Measurements from ENCODE around the gene NCKAP5.

NCKAP5 gene

DNA sequence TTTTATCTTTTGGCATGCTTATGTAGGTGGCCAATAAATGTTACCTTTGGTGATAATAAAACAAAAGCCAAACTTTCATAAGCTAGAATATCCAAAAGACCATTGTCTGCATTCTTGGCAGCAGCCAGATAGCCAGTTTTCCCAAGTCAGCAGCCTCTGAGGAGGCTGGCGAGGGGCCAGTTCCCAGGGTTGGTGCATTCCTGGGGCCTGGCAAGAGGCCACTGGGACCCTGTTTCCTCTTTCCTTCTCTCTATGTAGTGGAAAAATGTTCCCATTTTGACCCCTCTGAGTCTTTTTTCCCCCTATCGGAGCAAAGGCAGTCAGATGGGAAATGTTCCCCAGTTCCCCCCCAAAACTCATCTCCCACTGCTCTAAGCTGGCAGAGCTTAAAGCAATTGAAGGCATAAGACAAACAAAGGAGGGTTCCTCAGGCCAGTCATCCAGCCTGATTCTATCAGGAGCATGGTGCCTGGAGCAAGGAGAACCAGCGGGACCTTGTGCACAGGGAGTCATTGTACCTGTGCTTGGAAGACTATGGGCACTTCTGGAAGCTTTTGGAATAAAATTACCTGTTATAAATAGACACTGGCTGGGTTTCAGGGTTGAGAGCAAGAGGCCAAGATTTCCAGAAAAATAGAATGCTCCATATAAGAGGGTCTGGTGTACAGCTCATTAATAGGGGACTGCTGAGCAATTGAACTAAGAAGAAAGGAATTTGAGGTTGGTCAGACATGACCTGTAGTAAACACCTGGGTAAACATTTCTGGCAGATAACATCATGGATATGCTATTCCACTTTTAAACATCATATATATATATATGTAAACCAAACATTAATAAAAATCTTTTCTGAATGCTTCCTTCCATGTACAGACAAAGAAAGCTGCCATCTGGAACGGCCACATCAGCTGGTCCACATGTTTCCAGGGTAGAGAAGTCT lies 63.4 kb downstream of the NCKAP5 start:
- TF ChIP-seq HDGF (IDR thresholded peaks at IDR 0.05; ENCODE audit: borderline replicate concordance) (no peak), FOXM1 (IDR thresholded peaks at IDR 0.05; ENCODE audit: borderline replicate concordance) (no peak), BHLHE40 (IDR thresholded peaks at IDR 0.05; ENCODE audit: borderline replicate concordance) (no peak), SUZ12 (IDR thresholded peaks at IDR 0.05) (no peak), ELF4 (IDR thresholded peaks at IDR 0.05) (no peak), L3MBTL2 (conservative IDR thresholded peaks at IDR 0.05) (no peak), PKNOX1 (IDR thresholded peaks at IDR 0.05) (no peak), FOXK2 (IDR thresholded peaks at IDR 0.05) (no peak), ARNT (IDR thresholded peaks at IDR 0.05) (no peak), ZNF384 (IDR thresholded peaks at IDR 0.05) (no peak), LEF1 (IDR thresholded peaks at IDR 0.05; ENCODE audit: borderline replicate concordance) (no peak), NFRKB (IDR thresholded peaks at IDR 0.05) (no peak), CTBP1 (IDR thresholded peaks at IDR 0.05; ENCODE audit: borderline replicate concordance) (no peak), TARDBP (IDR thresholded peaks at IDR 0.05) (no peak), SP1 (IDR thresholded peaks at IDR 0.05) (no peak), FOXA1 (IDR thresholded peaks at IDR 0.05) (no peak)
- CTCF ChIA-PET = interaction anchor here (0.6 kb wide), 1 partner anchor 156 kb away, joined by 3 read pairs; no protein-coding TSS in a partner anchor
- no peak for DNase-seq (ENCODE audit: extremely low spot score)
- POLR2A ChIA-PET = no interaction called here

GRCh38 chr2:133503927-133504326 lies 64.3 kb downstream of the NCKAP5 start:
- CTCF ChIA-PET = no interaction called here
- DNase-seq (ENCODE audit: extremely low spot score) = no peak
- POLR2A ChIA-PET = no interaction called here
- TF ChIP-seq FOXK2 (IDR thresholded peaks at IDR 0.05) (no peak), SUZ12 (IDR thresholded peaks at IDR 0.05) (no peak), HDGF (IDR thresholded peaks at IDR 0.05; ENCODE audit: borderline replicate concordance) (no peak), FOXM1 (IDR thresholded peaks at IDR 0.05; ENCODE audit: borderline replicate concordance) (no peak), TARDBP (IDR thresholded peaks at IDR 0.05) (no peak), CTBP1 (IDR thresholded peaks at IDR 0.05; ENCODE audit: borderline replicate concordance) (no peak), BHLHE40 (IDR thresholded peaks at IDR 0.05; ENCODE audit: borderline replicate concordance) (no peak)

DNA sequence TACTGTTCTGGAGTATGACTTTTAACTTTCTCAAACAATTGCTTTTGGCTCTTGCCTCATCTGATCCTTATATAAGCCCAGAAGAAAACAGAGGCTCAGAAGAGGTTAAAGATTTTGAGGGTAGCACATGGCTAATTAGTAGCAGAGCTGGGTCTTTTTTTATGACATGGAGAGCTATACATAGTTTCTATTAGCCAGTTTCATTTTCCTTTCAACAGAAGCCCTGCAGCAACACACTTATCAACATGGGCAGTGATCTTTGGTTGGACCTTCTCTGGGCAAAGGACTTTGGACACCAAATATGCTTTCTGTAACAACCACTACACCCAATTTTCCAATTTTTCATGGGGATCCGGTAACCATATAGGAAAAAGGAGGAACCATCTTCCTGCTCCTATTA lies 64.9 kb downstream of the NCKAP5 start:
- CTCF ChIA-PET = no interaction called here

GRCh38 chr2:133502678-133503077 lies 65.6 kb downstream of the NCKAP5 start:
- TF ChIP-seq HDGF (IDR thresholded peaks at IDR 0.05; ENCODE audit: borderline replicate concordance) (no peak), ARNT (IDR thresholded peaks at IDR 0.05) (no peak), FOXA1 (IDR thresholded peaks at IDR 0.05) (no peak), NFRKB (IDR thresholded peaks at IDR 0.05) (no peak), FOXK2 (IDR thresholded peaks at IDR 0.05) (no peak), L3MBTL2 (conservative IDR thresholded peaks at IDR 0.05) (no peak), SUZ12 (IDR thresholded peaks at IDR 0.05) (no peak), ELF4 (IDR thresholded peaks at IDR 0.05) (no peak), FOXM1 (IDR thresholded peaks at IDR 0.05; ENCODE audit: borderline replicate concordance) (no peak), TARDBP (IDR thresholded peaks at IDR 0.05) (no peak), CTBP1 (IDR thresholded peaks at IDR 0.05; ENCODE audit: borderline replicate concordance) (no peak), BHLHE40 (IDR thresholded peaks at IDR 0.05; ENCODE audit: borderline replicate concordance) (no peak)
- CTCF ChIA-PET = no interaction called here
- POLR2A ChIA-PET = no interaction called here
- no peak for DNase-seq (ENCODE audit: extremely low spot score)

More for the DNA sequence above, 64.9 kb downstream of the NCKAP5 start:
- TF ChIP-seq LEF1 (IDR thresholded peaks at IDR 0.05; ENCODE audit: borderline replicate concordance) = no peak
- no peak for TF ChIP-seq BHLHE40 (IDR thresholded peaks at IDR 0.05; ENCODE audit: borderline replicate concordance)
- no peak for TF ChIP-seq L3MBTL2 (conservative IDR thresholded peaks at IDR 0.05)
- TF ChIP-seq FOXM1 (IDR thresholded peaks at IDR 0.05; ENCODE audit: borderline replicate concordance) = no peak
- no peak for TF ChIP-seq SP1 (IDR thresholded peaks at IDR 0.05)
- no peak for TF ChIP-seq FOXA1 (IDR thresholded peaks at IDR 0.05)
- TF ChIP-seq HDGF (IDR thresholded peaks at IDR 0.05; ENCODE audit: borderline replicate concordance) = no peak
- TF ChIP-seq ARNT (IDR thresholded peaks at IDR 0.05) = no peak
- no peak for TF ChIP-seq FOXK2 (IDR thresholded peaks at IDR 0.05)
- TF ChIP-seq SUZ12 (IDR thresholded peaks at IDR 0.05) = no peak
- TF ChIP-seq ELF4 (IDR thresholded peaks at IDR 0.05) = no peak
- TF ChIP-seq PKNOX1 (IDR thresholded peaks at IDR 0.05) = no peak
- TF ChIP-seq ZNF384 (IDR thresholded peaks at IDR 0.05) = no peak
- no peak for TF ChIP-seq CTBP1 (IDR thresholded peaks at IDR 0.05; ENCODE audit: borderline replicate concordance)
- no peak for TF ChIP-seq NFRKB (IDR thresholded peaks at IDR 0.05)
- TF ChIP-seq TARDBP (IDR thresholded peaks at IDR 0.05) = no peak
- POLR2A ChIA-PET = no interaction called here
- no peak for DNase-seq (ENCODE audit: extremely low spot score)

GRCh38 chr2:133500917-133501316 lies 67.3 kb downstream of the NCKAP5 start:
- no peak for DNase-seq (ENCODE audit: extremely low spot score)
- TF ChIP-seq ZNF384 (IDR thresholded peaks at IDR 0.05) (no peak), BHLHE40 (IDR thresholded peaks at IDR 0.05; ENCODE audit: borderline replicate concordance) (no peak), NFRKB (IDR thresholded peaks at IDR 0.05) (no peak), SP1 (IDR thresholded peaks at IDR 0.05) (no peak), ARNT (IDR thresholded peaks at IDR 0.05) (no peak), CTBP1 (IDR thresholded peaks at IDR 0.05; ENCODE audit: borderline replicate concordance) (no peak), LEF1 (IDR thresholded peaks at IDR 0.05; ENCODE audit: borderline replicate concordance) (no peak), SUZ12 (IDR thresholded peaks at IDR 0.05) (no peak), ELF4 (IDR thresholded peaks at IDR 0.05) (no peak), FOXK2 (IDR thresholded peaks at IDR 0.05) (no peak), HDGF (IDR thresholded peaks at IDR 0.05; ENCODE audit: borderline replicate concordance) (no peak)
- ChIA-PET POLR2A (no interaction called here), CTCF (no interaction called here)

Measured in HEK293T (cell line).